NCI-H2029 treated with DMSO at 0.1 percent for 48 hours (cell line): Measurements from ENCODE around the gene TMEM132C.

Experiments
- DNase-seq: peaks from one replicate; lab custom pipeline; 2025; lab: John Stamatoyannopoulos, UW

TMEM132C gene

DNA sequence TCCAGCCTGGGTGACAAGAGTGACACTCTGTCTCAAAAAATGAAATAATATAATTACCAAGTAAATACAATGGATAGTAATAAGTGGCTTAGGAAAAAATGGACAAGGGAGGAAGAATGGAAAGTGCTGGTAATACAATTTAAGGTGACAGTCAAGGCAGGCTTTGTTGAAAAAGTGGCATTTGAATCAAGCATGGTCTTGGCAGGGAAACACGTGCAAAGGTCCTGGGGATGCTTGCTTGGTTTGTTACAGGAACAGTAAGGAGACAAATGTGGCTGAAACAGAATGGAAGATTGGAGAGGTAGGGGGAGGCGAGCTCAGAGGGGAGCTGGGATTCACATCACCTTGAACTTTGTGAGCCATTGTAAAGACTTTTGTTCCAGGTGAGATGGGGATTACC lies 153.2 kb downstream of the TMEM132C start:
- DNase-seq, result no peak

DNA sequence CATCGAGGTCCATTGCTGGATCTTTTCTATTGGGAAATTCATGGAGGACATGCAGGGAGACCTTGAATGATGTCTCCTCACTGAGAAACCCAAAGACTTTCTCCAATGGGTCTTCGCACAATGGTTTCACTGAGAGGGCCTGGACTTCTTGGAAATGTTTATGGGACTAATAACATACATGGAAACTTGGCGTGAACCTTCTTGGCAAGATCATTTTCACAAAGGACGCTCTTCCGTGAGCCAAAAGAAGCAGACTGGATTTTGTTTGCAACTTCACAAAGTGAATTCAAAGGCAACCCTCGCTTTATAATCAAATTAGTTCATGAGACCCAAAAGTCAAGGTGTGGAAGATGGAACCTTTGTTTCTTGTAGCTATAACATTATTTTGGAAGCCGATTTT lies 154.4 kb downstream of the TMEM132C start:
- DNase-seq, result no peak

DNA sequence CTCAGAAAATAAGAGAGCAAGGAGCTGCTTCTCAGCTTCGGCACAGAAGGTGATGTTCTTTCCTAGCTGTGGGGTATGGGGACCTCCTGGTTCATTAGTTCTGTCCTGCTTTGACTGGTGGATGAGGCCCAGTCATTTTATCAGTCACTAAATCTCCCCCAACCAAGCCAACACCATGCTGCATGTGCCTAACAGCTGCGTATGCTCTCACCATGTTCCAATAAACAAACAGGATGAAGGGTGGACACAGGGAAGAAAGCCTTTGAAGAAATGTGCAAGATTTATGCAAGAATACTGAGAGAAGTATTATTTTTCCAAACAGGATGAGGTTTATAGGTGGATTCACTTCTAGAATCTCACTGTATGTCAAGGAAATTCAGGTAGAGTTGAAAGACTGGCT lies 156.2 kb downstream of the TMEM132C start:
- no peak for DNase-seq

DNA sequence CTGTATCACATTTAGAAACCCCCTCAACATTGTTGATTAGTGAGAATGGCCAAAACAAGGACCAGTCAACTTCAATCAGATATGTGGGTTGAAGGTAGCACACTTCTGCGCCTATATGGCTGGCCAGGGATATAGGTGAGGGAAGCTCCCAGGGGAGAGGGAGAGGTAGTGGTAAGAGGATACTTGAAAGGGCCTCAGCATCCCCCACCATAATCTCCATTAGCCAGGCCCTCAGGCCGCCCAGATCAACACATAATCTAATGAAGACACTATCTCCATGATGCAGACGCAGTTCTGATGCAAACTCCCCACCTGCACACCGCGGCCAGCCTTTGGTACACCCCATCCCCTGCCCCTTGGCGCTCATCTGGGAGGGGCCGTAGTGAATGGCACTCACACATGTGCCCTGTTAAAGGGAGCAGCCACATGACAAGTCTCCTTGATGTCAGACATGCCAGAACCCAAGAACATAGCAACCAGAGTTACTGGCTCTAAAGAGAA lies 158.0 kb downstream of the TMEM132C start:
- DNase-seq, result no peak

DNA sequence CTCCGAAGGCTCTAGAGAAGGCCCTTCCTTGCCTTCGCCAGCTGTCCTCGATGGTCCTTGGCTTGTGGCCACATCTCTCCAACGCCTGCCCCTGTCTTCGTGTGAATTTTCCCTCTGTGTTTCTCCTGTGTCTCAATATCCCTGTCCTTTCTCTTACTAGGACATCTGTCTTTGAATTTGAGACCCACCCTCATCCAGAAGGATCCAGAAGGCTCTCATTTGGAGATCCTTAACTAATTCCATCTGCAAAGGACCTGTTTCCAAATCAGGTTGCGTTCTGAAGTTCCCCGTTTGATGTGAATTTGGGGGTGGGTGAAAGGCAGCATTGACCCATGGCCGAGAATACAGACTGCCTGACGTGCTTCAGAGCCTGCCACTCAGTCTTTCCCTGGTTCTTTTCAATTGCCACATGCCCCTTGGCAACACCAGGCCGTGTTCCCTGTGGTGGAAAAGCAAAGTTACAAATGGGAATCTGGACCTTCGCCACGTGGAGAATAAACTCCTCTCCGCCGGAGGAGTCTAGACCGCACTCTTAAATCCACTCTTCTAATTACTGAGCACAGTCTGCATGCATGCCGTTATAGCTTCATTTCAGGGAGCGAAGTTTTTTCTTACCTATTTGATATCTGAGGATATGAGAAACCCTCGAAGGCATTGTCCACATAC lies 158.8 kb downstream of the TMEM132C start:
- no peak for DNase-seq

DNA sequence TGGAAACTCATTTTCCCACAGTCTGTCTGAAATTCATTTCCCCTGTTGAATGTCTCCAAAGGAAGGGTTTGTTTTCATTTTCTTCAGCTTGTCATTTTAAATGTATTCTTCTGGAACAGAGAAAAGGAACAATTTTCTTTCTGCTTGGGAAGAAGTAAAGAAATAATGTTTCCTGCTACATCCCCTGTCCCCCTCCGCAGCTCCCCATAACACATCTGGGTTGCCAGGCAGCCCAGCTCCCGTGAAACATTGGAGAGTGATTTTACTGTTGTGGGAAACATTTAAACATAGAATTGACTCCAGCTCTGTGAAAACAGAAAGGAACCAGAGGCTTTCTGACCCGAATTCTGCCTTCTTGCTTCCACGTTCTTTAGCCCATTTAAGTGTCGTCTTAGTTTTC lies 159.5 kb downstream of the TMEM132C start:
- DNase-seq, result no peak

DNA sequence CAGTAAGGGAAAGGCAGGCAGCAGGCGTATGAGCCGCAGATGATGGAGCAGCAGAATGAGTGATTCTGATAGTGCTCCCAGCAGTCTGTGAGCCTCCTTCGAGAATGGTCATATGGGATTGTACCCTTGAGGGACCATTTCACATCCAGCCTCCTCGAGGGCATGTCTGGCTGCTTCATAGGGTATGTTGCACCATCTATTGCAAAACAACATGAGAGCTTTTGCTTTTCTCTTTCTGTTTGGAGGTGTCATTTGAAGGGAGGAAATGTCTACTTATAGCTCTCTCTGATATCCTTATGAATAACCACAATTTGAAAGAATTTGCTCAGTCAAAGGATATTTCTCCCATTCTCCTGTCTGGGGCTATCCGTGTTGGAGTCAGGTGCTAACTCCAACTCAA lies 172.8 kb downstream of the TMEM132C start:
- no peak for DNase-seq

DNA sequence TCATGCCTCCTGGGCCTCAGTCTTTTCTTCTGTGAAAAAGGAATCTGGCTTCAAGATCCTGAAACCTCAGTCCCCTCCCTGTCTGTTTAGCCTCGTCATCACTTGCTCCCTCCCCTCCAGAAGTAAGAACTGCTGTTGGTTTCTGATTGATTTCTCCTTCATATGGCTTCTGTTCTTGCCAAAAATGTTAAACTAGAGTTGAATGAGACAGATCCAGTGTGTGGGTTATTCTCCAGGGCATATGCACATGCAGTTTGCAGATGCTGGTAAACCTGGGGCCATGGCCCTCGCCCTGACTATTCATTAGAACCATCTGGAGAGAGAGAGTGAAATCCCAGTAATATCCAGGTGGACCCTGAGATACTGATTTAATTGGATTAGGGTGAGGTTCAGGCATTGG lies 175.1 kb downstream of the TMEM132C start:
- DNase-seq, result no peak

DNA sequence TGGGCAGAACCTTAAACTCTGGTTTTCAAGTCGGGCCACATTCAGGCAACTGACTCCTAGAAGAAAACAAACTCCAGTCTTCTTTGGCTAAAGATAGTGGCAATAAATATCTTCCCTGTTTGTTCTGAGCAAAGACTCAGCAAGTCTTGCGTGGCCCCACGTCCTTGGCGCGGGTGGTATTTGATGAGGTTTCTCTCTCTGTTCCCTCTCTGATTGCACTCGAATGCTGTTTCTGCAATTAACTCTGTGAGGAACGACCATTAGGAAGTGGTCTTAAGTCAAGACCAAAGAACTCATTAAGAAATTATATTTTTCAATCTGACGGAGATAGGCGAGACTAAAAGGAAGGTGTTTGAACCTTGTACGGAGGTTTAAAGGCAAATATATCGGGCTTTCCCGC lies 177.6 kb downstream of the TMEM132C start:
- no peak for DNase-seq

DNA sequence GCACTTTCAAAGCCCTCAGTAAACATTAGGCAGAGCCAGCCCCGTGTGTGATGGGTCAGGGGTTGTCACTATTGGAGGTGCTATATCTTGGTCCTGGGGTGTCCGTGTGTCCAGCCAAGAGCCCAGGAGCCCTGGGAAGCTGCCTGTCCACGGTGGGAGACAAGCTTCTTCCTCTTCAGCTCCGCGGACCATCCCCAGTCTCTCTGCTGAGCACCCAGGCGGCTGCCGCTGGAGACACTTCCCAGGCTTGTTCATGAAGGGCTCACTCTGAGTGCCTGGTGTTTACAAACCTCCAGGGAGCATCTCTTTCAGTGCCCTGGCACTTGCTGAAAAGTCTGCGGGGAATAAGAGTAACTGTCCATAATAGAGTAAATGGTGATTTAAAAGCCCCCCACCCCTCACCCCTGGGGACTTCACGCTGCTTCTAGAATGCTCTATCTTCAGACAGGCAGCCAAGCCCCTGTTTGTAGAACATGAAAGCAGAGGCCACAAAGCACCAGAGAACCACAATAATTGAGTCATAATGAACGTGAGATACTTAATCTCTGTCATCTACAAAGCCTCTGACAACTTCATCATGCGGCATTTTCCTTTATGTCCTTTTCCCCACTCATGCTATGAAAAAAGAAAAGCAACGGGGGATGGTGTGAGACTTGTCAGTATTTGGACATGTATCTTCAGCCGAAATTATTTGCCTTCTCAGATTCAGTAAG lies 178.6 kb downstream of the TMEM132C start:
- DNase-seq, result peak; percentile 75

DNA sequence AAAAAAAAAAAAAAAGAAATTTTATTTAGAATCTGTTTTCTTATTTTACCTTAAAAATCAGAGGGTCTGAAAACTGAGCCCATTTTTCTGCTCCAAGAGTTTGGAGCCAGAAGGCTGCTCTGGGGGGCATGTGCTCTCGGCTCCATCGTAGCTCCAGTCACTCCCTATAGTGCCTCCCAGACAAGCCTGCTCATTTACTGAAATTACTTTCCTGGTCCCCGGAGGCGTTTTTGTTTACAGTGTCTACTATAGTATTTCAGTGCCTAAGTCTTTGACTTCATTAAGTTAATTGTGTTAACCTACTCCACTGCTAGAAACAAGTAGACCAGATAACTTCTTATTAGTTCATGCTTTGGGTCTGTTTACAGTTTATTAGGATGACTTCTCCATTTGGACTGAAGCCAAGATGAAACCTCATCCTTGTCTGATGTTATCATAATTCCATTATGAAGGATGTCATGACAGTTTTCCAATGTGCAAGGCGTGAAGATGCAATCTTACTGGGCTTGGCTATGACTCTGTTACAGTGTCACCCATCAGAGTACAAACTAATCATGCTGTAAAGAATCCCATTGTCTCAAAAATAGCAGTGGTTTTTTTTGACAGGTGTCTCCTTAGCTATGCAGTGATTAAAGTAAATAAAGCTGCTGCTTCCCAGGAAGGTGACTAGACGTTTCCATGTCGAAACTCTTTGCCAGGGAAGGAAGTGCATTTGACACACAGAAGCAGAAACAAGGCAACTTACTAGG lies 182.3 kb downstream of the TMEM132C start:
- peak; percentile 31 for DNase-seq

DNA sequence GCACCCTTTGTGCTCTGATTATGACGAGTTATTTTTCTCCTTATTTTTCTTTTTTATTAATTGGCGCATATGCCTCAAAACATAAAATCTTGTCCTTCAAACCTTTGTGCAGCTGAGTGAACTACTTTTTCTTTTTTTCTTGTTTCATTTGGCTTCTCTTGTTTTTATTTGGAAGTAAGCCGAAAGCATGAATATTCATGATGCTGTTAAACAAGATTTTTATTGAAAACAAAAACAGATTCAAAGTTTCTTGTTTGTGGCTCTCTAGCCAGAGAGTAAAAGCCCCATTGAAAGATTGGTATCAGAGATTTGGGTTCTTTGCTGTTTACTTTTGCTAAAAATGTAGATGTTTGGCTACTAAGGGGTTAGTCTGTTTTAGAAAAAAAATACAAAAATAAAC lies 183.8 kb downstream of the TMEM132C start:
- DNase-seq, result no peak

DNA sequence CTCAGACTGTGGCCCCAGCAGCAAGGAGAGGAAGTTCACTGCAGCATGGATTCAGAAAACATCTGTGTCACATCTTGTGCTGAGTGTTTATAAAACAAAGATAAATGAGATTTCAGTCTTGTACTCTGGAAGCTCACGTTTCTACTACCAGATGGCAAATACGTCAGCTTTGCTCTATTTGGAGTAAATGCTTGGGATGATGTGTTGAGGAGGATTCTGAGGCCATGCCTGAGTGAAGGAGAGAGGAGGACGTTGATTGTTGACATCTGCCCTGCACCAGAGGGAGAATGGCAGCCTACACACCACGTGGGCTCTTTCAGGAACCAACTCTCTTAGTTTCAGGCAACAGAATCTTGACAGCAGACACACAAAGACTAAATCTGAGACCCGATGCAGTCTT lies 188.9 kb downstream of the TMEM132C start:
- DNase-seq, result no peak

DNA sequence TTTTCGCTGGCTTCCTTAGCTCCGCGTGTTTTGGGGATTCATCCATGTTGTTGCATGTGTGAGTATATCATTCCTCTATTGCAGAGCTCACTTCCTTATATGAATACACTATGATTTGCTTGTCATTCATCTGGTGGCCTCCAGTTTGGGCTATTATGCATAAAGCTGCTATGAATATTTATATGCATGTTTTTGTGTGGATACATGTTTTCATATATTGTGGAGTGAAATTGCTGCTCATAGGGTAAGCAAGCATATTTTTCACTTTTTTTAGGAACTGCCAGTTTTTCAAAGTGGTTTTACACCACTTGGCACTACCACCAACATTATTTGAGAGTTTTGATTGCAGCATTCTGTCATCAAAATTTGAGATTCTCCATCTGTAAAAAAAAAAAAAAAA lies 190.0 kb downstream of the TMEM132C start:
- no peak for DNase-seq

DNA sequence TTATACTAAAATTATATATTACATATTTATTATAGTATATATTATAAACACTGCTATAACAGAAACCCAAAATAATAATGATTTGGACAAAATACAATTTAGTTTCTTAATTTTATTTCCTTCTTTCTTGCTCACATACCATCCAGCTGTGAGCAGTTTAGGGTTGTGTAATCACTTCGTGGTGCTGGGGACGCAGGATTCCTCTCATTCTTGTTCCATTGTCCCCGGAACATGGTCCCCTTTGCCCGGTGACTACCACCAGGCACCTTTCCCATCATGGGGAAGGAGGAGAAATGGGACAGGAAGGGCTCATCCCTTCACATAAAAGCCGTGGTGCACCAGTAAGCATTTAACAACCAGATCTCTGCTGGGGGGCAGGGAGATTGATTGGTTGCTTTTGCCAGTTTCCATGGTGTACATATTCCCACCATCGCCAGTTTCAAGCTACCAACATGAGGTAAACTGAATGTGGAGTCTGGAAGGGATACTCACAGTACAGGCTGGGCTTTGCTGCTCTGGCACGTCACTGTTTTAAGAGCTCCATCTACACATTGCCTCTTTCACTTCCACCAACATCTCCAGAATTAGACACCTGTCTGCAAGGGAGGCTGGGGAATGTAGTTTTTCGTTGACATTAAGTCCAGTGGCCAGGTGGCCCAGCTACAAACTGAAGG lies 191.5 kb downstream of the TMEM132C start:
- DNase-seq, result no peak

DNA sequence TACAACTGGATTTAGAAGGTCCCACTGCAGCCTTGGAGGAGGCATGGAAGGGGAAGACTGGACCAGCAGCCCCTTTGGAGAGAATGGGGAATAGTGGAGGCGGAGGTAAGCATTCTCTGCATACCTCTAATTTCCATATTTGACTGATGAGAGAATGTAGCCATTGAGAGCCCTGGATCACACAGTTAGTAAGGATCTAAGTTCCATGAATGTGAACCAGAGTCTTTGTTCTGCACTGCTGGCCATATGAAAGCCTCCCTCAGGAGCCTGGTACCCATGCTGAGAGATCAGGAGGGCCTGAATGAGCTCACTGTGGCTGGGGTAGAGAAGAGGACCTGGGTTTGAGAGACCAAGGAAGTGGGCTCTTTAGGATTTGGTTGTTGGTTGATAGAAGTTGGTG lies 192.1 kb downstream of the TMEM132C start:
- no peak for DNase-seq

DNA sequence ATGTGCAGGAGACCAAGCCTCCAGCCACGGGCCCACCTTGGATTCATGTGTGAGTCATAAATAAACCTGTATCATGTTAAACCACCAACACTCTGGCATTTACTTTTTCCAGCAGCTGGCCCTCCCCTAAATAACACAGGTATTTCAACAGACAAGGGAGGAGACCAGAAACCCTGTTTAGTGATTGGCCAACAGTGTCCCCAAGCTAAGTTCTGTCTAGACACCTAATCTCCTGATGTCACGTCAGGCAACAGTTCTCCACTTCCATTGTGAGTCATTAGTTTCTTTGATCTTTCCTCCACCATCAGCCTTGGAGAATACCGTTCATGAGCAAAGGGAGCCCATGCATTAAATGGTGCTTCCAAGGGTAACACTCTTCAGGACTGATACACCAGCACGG lies 196.9 kb downstream of the TMEM132C start:
- no peak for DNase-seq

DNA sequence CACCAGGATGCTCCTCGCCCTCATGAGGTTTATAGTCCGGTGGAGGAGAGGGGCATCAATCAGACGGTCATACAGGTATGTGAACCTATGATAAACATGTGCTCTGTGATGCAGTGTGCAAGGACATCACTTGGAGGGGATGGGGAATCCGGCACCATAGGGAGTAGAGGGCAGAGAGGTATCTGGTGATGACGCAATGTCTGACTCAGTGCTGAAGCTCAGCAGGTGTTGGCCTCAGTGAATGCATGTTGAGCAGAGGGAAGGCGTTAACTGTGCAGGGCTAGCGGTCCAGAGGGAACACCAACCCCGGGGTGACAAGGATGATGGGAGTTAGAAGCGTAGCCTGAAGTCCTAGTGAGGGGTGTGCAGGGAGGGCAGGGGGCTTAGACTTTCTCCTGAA lies 200.9 kb downstream of the TMEM132C start:
- DNase-seq, result no peak

DNA sequence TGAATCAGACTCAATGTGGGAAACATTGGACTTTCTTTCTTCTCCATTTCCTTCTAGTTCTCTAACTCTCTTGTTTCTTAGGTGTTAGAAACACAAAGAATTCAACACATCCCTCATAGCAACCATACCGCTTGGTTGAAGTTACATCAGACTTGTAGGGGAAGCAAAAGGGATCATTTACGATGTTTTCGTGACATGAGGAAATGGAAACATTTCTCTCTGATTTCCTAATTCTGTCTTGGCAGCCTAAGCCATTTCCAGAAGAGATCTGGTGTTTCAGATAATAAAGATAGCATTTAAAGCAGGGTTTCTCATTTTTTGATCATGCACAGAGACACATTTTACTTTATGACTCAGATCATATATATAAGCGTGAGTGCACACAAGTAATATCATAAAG lies 202.0 kb downstream of the TMEM132C start:
- DNase-seq, result no peak

DNA sequence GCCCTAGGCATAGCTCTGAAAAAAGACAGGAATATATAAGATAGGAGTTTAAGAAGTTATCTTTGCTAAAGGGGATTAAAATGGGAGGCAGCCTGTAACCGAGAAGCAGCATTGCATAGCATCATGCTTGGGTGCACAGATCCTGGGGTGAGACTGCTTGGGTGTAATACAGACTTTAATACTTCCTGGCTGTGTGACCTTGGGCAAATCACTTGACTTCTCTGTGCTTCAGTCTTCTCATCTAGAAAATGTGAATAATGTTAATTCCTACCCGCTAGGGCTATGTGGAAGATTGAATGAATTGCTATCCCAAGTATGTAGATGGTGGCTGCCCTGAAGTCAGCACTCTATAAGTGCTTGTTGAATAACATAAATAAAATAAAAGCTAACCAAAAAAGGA lies 204.5 kb downstream of the TMEM132C start:
- DNase-seq, result no peak

DNA sequence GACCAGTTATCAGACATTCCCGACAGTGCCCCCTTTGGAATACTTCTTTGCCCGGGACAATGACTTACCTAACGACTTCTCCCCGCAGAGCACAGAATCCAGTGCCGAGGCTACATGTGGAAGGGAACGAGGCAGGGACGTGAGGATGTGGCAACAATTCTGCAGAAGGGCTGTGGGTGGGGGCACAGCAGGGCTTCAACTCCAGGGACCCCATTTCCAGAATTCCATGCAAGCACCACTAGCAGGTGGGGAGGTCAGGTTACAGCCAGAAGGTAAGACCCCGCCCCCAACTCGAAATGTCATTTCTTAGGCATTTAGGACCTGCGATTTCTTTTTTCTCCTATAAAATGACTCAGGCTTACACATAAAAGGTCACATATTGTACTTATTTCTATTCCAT lies 207.9 kb downstream of the TMEM132C start:
- DNase-seq, result no peak

DNA sequence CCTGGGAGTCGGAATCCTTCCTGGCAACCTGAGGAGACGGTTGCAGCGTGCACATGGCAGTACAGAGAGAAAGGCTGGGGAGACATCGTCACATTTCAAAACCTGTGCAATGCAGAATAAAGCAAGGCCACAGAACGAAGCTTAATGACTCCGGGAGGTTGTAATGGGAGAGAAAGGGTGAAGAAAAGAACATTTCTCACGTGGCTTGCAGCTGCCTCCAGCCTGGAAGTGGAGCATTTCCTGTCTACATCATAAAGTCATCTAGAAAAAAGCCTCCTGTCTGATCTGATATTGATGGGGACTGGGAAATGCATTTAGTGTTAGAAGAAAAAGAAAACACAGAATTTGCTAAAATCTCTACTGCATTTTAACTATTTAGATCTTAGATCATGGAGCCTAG lies 209.3 kb downstream of the TMEM132C start:
- DNase-seq, result no peak
